K562 treated with DMSO at 1 percent for 4 hours (cell line): ENCODE results near the gene CPN2. TPM values are rescaled to one million over a fixed set of nuclear protein-coding genes. Genes with fewer than 3 reads are reported as not detected.

ENCODE experiments used
- total RNA-seq: library from RNA; unstranded; fragments of 300-600 nt; gene quantifications from 2 replicates; pipeline ENCODE4 v1.2.3, GENCODE V29; 2022; ENCODE audit not compliant: insufficient read depth

Gene CPN2
- total RNA-seq: not detected in 2 replicates

GRCh38 chr3:194351080-194351672, at the start of gene CPN2:
CPN2 (minus strand) TSS chr3:194351328; CDS start chr3:194342702, 8,626 bp downstream.

GRCh38 chr3:194399166-194399565, 48.0 kb upstream of the CPN2 start, which contains the start of gene GP5:
GP5 (minus strand) TSS chr3:194399266; CDS start chr3:194398282, 984 bp downstream.

GRCh38 chr3:194369522-194370279, 18.6 kb upstream of the CPN2 start, which contains the start of gene LRRC15:
LRRC15 (minus strand) TSS chr3:194369743; CDS start chr3:194361043, 8,700 bp downstream.

Other genes starting within 250 kb of the CPN2 start
- gene HES1, start 215.2 kb downstream of the CPN2 start, total RNA-seq: 40.9 and 42.0 TPM in 2 replicates
- gene LRRC15, start 18.4 kb upstream of the CPN2 start, total RNA-seq: not detected in 2 replicates
- 0.34 TPM in 1 of 2 replicates, not detected in the other for gene GP5, start 47.9 kb upstream of the CPN2 start, total RNA-seq
- gene ATP13A3, start 135.7 kb upstream of the CPN2 start, total RNA-seq: 32.0 and 32.7 TPM in 2 replicates